GM12878 (cell line): Measurements from ENCODE around the gene PIGL. TPM values are rescaled to one million over a fixed set of nuclear protein-coding genes. Genes with fewer than 3 reads are reported as not detected.

Experiments used
- ATAC-seq: fragments of 200-7000 bp; cut with Tn5 transposase; 3 replicates; pipeline ENCODE4 v1.9.1; 2020; ENCODE audit warnings: mild to moderate bottlenecking, moderate library complexity
- BruUV-seq: library from RNA; stranded (reverse); fragments of 400-500 nt; replicated peaks from 2 replicates; lab custom pipeline; 2021; lab: Mats Ljungman, UMichigan
- CTCF ChIA-PET: fragments of 300-600 bp; sonication (Branson Sonifier 250); formaldehyde crosslinking; extraction: SDS; loops from one replicate; lab custom pipeline; 2021; ENCODE audit warnings: inconsistent platforms; lab: Yijun Ruan, JAX
- POLR2A ChIA-PET: fragments of 350-600 bp; formaldehyde crosslinking; extraction: SDS; loops from one replicate; lab custom pipeline; 2021; ENCODE audit warnings: inconsistent platforms; lab: Charles Lee
- RAD21 ChIA-PET: fragments of 300-600 bp; sonication (Branson Sonifier 250); formaldehyde crosslinking; loops from one replicate; lab custom pipeline; 2023; ENCODE audit warnings: antibody characterized with exemption; ENCODE audit not compliant: unreplicated experiment; lab: Charles Lee
- SMC1A ChIA-PET: fragments of 300-600 bp; sonication (Branson Sonifier 250); formaldehyde crosslinking; loops from one replicate; lab custom pipeline; 2023; ENCODE audit not compliant: unreplicated experiment, uncharacterized antibody; lab: Charles Lee
- DNase-seq: peaks from one replicate; pipeline ENCODE4 v3.0.0-alpha.2; 2011; ENCODE audit warnings: low read depth, low spot score
- FAIRE-seq: peaks from 3 replicates; lab custom pipeline; 2011; peaks lifted over from hg19 to GRCh38; lab: Jason Lieb, UNC
- H2AFZ ChIP-seq: 2 replicates; pipeline ENCODE4 v1.6.0; 2011; ENCODE audit warnings: low read depth, low read length, control low read depth; ENCODE audit not compliant: control insufficient read depth
- H3K27ac ChIP-seq: 2 replicates; pipeline ENCODE4 v1.5.1; 2011; ENCODE audit warnings: control low read depth; ENCODE audit not compliant: control insufficient read depth, insufficient read depth
- H3K27me3 ChIP-seq, 2 experiments: replicated peaks in 1 of 2; 2 replicates each; pipeline versions ENCODE4 v1.6.0 to v1.6.1; 2011; ENCODE audit warnings: low read length in 1 of 2; ENCODE audit not compliant: control insufficient read depth in 2 of 2, insufficient read depth in 2 of 2
- H3K36me3 ChIP-seq, 2 experiments: 2 replicates each; pipeline ENCODE4 v1.5.1; 2011; ENCODE audit warnings: low read length in 1 of 2; ENCODE audit not compliant: control insufficient read depth in 2 of 2, insufficient read depth in 2 of 2
- H3K4me1 ChIP-seq: 2 replicates; pipeline ENCODE4 v1.6.1; 2011; ENCODE audit warnings: mild to moderate bottlenecking, low read length, moderate library complexity, mixed read lengths; ENCODE audit not compliant: control insufficient read depth, insufficient read depth
- H3K4me2 ChIP-seq: 2 replicates; pipeline ENCODE4 v1.6.0; 2011; ENCODE audit warnings: control low read depth; ENCODE audit not compliant: control insufficient read depth, insufficient read depth
- H3K4me3 ChIP-seq: fragments of 200-600 bp; sonication (generic); 2 replicates; pipeline ENCODE4 v1.5.1; 2016
- H3K79me2 ChIP-seq: 2 replicates; pipeline ENCODE4 v1.6.0; 2011; ENCODE audit warnings: low read length; ENCODE audit not compliant: control insufficient read depth, insufficient read depth
- H3K9ac ChIP-seq: 2 replicates; pipeline ENCODE4 v1.8.0; 2011; ENCODE audit warnings: low read length, control low read depth, mixed read lengths; ENCODE audit not compliant: control insufficient read depth, insufficient read depth
- H3K9me3 ChIP-seq: replicated peaks from 3 replicates; pipeline ENCODE4 v1.5.1; 2011; ENCODE audit warnings: mild to moderate bottlenecking, low read length; ENCODE audit not compliant: control insufficient read depth, insufficient read depth
- H4K20me1 ChIP-seq: 2 replicates; pipeline ENCODE4 v1.6.0; 2011; ENCODE audit not compliant: control insufficient read depth, insufficient read depth
- CHD1 ChIP-seq: IDR thresholded peaks from 2 replicates; pipeline ENCODE4 v1.6.1; 2012; ENCODE audit warnings: low read depth, low read length, improper control_type of control experiment
- IKZF2 ChIP-seq, 2 experiments: fragments of 450-650 bp; IDR thresholded peaks; 2 replicates each; pipeline ENCODE4 v1.6.1; 2017; ENCODE audit warnings: mild to moderate bottlenecking in 2 of 2, moderate library complexity in 2 of 2
- IRF4 ChIP-seq: IDR thresholded peaks from 2 replicates; pipeline ENCODE4 v1.6.1; 2011; ENCODE audit warnings: low read depth, low read length
- KLF5 ChIP-seq: fragments of 450-650 bp; IDR thresholded peaks from 2 replicates; pipeline ENCODE4 v1.6.1; 2014; ENCODE audit warnings: mild to moderate bottlenecking; ENCODE audit not compliant: partially characterized antibody
- NBN ChIP-seq: fragments of 450-650 bp; IDR thresholded peaks from 2 replicates; pipeline ENCODE4 v1.6.1; 2016
- NR2F1 ChIP-seq: fragments of 450-650 bp; conservative IDR thresholded peaks from 2 replicates; pipeline ENCODE4 v1.6.1; 2017; ENCODE audit warnings: mild to moderate bottlenecking
- PAX5 ChIP-seq: IDR thresholded peaks from 2 replicates; pipeline ENCODE4 v1.6.1; 2011; ENCODE audit warnings: low read depth, low read length, borderline replicate concordance
- REST ChIP-seq: IDR thresholded peaks from 2 replicates; pipeline ENCODE4 v1.6.1; 2012; ENCODE audit warnings: mild to moderate bottlenecking, low read depth, low read length
- SMAD5 ChIP-seq: IDR thresholded peaks from 2 replicates; pipeline ENCODE4 v1.6.1; 2016; ENCODE audit warnings: antibody characterized with exemption, low read depth
- STAT3 ChIP-seq: IDR thresholded peaks from 2 replicates; pipeline ENCODE4 v1.6.1; 2011; ENCODE audit warnings: low read depth, low read length, improper control_type of control experiment
- TBL1XR1 ChIP-seq: IDR thresholded peaks from 2 replicates; pipeline ENCODE4 v1.6.1; 2012; ENCODE audit warnings: low read depth, low read length, improper control_type of control experiment
- ZNF274 ChIP-seq: IDR thresholded peaks from one replicate; pipeline ENCODE4 v1.8.0; 2011; ENCODE audit not compliant: insufficient read length, insufficient read depth
- in situ Hi-C: fragments of 300-500 bp; cut with MboI; formaldehyde crosslinking; loops from 9 replicates; pipeline ENCODE4 v1.14.3; 2018; ENCODE audit warnings: mixed read lengths
- intact Hi-C: fragments of 100-400 bp; cut with micrococcal nuclease; formaldehyde crosslinking; loops from one replicate; pipeline ENCODE4 v1.14.2; 2022; ENCODE audit not compliant: unreplicated experiment
- polyA plus RNA-seq, 11 experiments: library from polyadenylated mRNA; depleted of rRNA in 4 of 11; unstranded in 6 of 11; stranded (reverse) in 5 of 11; fragments of >200 nt; fragmentation: Nextera tagmentation in 4 of 11; fragmentation: Illumina TruSeq in 1 of 11; extraction: Ambion mirVana in 4 of 11; extraction: Trizol in 1 of 11; gene quantifications; 1 replicate in 1 of 11; 2 replicates in 10 of 11; pipeline versions ENCODE4 v1.2.1 to v1.2.3, GENCODE V29; 2011 to 2016; ENCODE audit warnings: inconsistent platforms in 2 of 11, missing spikeins in 2 of 11, low read depth in 1 of 11
- total RNA-seq, 4 experiments: library from RNA; depleted of rRNA in 3 of 4; stranded (reverse); fragments of >200 nt in 3 of 4; fragmentation: Illumina TruSeq in 1 of 4; extraction: Trizol in 1 of 4; gene quantifications; 2 replicates each; pipeline versions ENCODE4 v1.2.1 to v1.2.3, GENCODE V29; 2013 to 2021

PIGL gene
- total and polyA plus RNA-seq, 10 of the 15 experiments (the other 5 are each of a cell fraction or from before 2014, with no cell fraction given), result 25.9 to 52.5 (median 30.2) TPM

DNA sequence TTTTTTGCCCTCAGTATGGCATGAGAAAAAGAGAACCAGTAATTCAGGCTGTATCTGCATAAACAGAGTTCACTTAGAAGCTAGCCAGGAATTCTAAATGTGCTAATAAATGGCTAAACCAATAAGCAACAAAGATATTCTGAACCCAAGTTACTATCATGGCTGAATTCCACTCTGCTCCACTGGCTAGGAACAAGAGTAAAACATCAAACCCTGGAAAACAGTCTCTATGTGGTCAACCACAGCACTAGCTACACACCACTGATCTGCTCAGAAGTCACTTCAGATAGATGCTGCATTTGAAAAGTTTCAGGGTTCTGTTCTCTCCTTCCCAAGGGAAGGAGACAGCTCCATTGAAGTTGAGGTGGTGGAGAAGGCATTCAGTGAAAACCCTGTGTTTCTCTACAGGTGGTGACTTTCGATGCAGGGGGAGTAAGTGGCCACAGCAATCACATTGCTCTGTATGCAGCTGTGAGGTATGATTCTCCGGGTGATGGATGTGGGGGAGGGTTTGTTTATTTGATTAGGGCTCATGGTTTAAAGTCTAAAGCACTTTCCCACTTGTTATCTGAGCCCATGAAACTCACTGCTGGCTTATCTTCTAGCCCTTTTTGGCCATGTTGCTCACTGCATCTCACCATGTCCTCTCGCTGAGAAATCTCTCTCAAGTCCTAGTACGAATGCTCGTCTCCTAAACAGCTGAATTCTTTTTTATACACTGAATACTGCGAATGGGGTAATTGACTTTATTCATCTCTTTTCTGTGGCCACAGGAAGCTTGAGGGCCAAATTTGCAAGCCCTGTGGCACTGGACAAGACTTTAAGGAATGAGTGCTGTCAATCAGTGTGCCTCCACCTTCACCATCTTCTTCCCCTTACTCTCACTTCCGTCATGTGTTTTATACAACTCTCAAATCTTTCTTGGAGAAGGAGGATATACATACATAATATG lies 96.4 kb downstream of the PIGL start (continued):
- TF ChIP-seq REST (no peak), CHD1 (no peak)
- TF ChIP-seq, all 136 proteins: peak for 0

- ChIA-PET SMC1A (interaction anchor here (0.9 kb wide), 1 partner anchor 36 kb away, joined by 3 read pairs; no protein-coding TSS in a partner anchor), CTCF (interaction anchor here (0.9 to 4.0 kb wide), 2 partner anchors 9 to 55 kb away, joined by 3 to 18 read pairs; no protein-coding TSS in a partner anchor), RAD21 (no interaction called here), POLR2A (interaction anchor here (0.6 kb wide), 1 partner anchor 74 kb away, joined by 10 read pairs; no protein-coding TSS in a partner anchor)
- DNase-seq, result no peak
- BruUV-seq, result no TSS peak
- Histone ChIP-seq H3K9ac (no peak overlapping the region), H3K9me3 (no peaks in the 10 kb centered on the region), H2AFZ (no peak overlapping the region), H3K4me3 (no peak overlapping the region), H3K36me3 (no peaks in the 10 kb centered on the region), H4K20me1 (no peaks in the 10 kb centered on the region), H3K79me2 (no peaks in the 10 kb centered on the region), H3K27ac (no peak overlapping the region), H3K4me2 (no peak overlapping the region), H3K27me3 (no peaks in the 10 kb centered on the region), H3K4me1 (no peaks in the 10 kb centered on the region)
- no peak for FAIRE-seq
- ATAC-seq, result no peak
- intact Hi-C loops (no loop called here), in situ Hi-C loops (no loop called here)
- TF ChIP-seq IRF4 (no peak), IKZF2 (IDR thresholded peaks at IDR 0.05) (no peak), NBN (no peak), NR2F1 (no peak), ZNF274 (no peak), STAT3 (no peak), SMAD5 (no peak), PAX5 (no peak), TBL1XR1 (no peak), KLF5 (no peak)
Observed at GRCh38 chr17:16314189-16314588, 97.2 kb downstream of the PIGL start.
